Measurements from ENCODE around the gene KSR2.
A peak's percentile ranks its signal among the peaks of the same experiment; 100 is the strongest.
"Not testable (repeated sequence)": the region's sequence is repeated elsewhere in the genome, so short reads cannot be mapped to it uniquely, and the experiment has no call there.

Gene KSR2

GRCh38 chr12:117749431-117749830 is 219.4 kb downstream of the KSR2 start (continued):
- TF ChIP-seq KLF9 (tag by site-specific recombination; IDR thresholded peaks at IDR 0.05; ENCODE audit: low read depth) = no peak
- TF ChIP-seq PRDM6 (tag by site-specific recombination; IDR thresholded peaks at IDR 0.05) = no peak
- TF ChIP-seq YY2 (tag by site-specific recombination; IDR thresholded peaks at IDR 0.05) = no peak

GRCh38 chr12:117746358-117746757 is 222.4 kb downstream of the KSR2 start:
- H3K4me3 ChIP-seq (ENCODE audit: low read depth, low read length); H3K9me3 ChIP-seq (ENCODE audit: control insufficient read depth, insufficient read depth, low read depth, low read length); H3K4me1 ChIP-seq (ENCODE audit: control insufficient read depth, insufficient read depth, low read length); H3K27ac ChIP-seq (ENCODE audit: extremely low read depth, low read depth, low read length); POLR2A ChIA-PET; H3K36me3 ChIP-seq (ENCODE audit: control insufficient read depth in 2 of 2, insufficient read depth in 1 of 2, low read length in 2 of 2): not testable (repeated sequence)
- CTCF ChIA-PET = interaction anchor here (0.6 kb wide), 1 partner anchor 19 kb away, joined by 6 read pairs; no protein-coding TSS in a partner anchor
- peak; percentile 57; the same call in 1 of the 2 replicates for TF ChIP-seq PRDM6 (tag by site-specific recombination; IDR thresholded peaks at IDR 0.05)

GRCh38 chr12:117744418-117744817 is 224.4 kb downstream of the KSR2 start:
- H3K27ac ChIP-seq (ENCODE audit: extremely low read depth, low read depth, low read length) = no peak overlapping the region
- ChIA-PET POLR2A (no interaction called here), CTCF (no interaction called here)
- H3K4me3 ChIP-seq (ENCODE audit: low read depth, low read length) = no peak overlapping the region
- no peaks in the 10 kb centered on the region for H3K9me3 ChIP-seq (ENCODE audit: control insufficient read depth, insufficient read depth, low read depth, low read length)
- TF ChIP-seq ZNF792 (tag by site-specific recombination; IDR thresholded peaks at IDR 0.05) (no peak), ZIC2 (tag by site-specific recombination; IDR thresholded peaks at IDR 0.05) (peak; percentile 46; the same call in 1 of the 2 replicates), HOXC10 (CRISPR knock-in tag; IDR thresholded peaks at IDR 0.05) (no peak), ZNF558 (tag by site-specific recombination; IDR thresholded peaks at IDR 0.05) (no peak), ZNF747 (tag by site-specific recombination; IDR thresholded peaks at IDR 0.05) (no peak), PRDM6 (tag by site-specific recombination; IDR thresholded peaks at IDR 0.05) (0 out of 2 replicates have a peak, but pooled peaks have one; percentile 35), PRDM2 (tag by site-specific recombination; IDR thresholded peaks at IDR 0.05; ENCODE audit: borderline replicate concordance) (no peak), ZNF514 (tag by site-specific recombination; IDR thresholded peaks at IDR 0.05) (no peak), ZNF623 (tag by site-specific recombination; IDR thresholded peaks at IDR 0.05) (no peak), ZSCAN23 (tag by site-specific recombination; IDR thresholded peaks at IDR 0.05) (no peak), ZNF114 (tag by site-specific recombination; IDR thresholded peaks at IDR 0.05) (no peak)
- H3K4me1 ChIP-seq (ENCODE audit: control insufficient read depth, insufficient read depth, low read length) = no peaks in the 10 kb centered on the region
- H3K36me3 ChIP-seq (ENCODE audit: control insufficient read depth in 2 of 2, insufficient read depth in 1 of 2, low read length in 2 of 2) = no peaks in the 10 kb centered on the region

Measured in HEK293 (cell line).